Measurements from ENCODE around the gene C3orf70.

GRCh38 chr3:185082829-185083228, 70.0 kb downstream of the C3orf70 start:
- TF ChIP-seq CTCF (IDR thresholded peaks at IDR 0.05) (no peak), POLR2A (IDR thresholded peaks at IDR 0.05) (no peak)

Measured in heart left ventricle (tissue), 13 donors.